Natural killer cell treated with Interleukin-12 subunit alpha and Interleukin-12 subunit beta and Interleukin-15 and Interleukin-18, amount 100 ng/mL, for 72 hours (primary cell): ENCODE measurements around the gene CCDC30. TPM values are rescaled to one million over a fixed set of nuclear protein-coding genes. Genes with fewer than 3 reads are reported as not detected.

ENCODE experiments used
- ATAC-seq, 2 donors: fragments of 150-1000 bp; cut with Tn5 transposase in 1 of 2; sonication (Bioruptor Pico), chemical (Tn5 transposase) in 1 of 2; 2 replicates each; pipeline ENCODE4 v1.10.0; 2021
- DNase-seq: peaks from one replicate; pipeline ENCODE4 v3.0.0; 2022; ENCODE audit warnings: low spot score
- H3K27ac Mint-ChIP-seq, 2 donors: 1 replicate in 1 of 2; 2 replicates in 1 of 2; pipeline ENCODE4 v1.8.0; 2022; ENCODE audit warnings: mixed read lengths in 2 of 2, mild to moderate bottlenecking in 1 of 2, moderate library complexity in 1 of 2
- H3K27me3 Mint-ChIP-seq, 2 donors: 1 replicate in 1 of 2; 2 replicates in 1 of 2; pipeline ENCODE4 v1.8.0; 2022; ENCODE audit warnings: mixed read lengths in 2 of 2
- H3K36me3 Mint-ChIP-seq: one replicate; pipeline ENCODE4 v1.8.0; 2022; ENCODE audit warnings: mixed read lengths
- H3K4me1 Mint-ChIP-seq, 2 donors: 1 replicate in 1 of 2; 2 replicates in 1 of 2; pipeline ENCODE4 v1.8.0; 2022; ENCODE audit warnings: low read depth in 2 of 2, mixed read lengths in 2 of 2, mild to moderate bottlenecking in 1 of 2
- H3K4me3 Mint-ChIP-seq: one replicate; pipeline ENCODE4 v1.8.0; 2022; ENCODE audit warnings: mixed read lengths
- H3K9me3 Mint-ChIP-seq: 2 replicates; pipeline ENCODE4 v1.8.0; 2022; ENCODE audit warnings: mixed read lengths
- total RNA-seq, 2 donors: library from RNA; stranded (reverse); gene quantifications; one replicate each; pipeline ENCODE4 v1.2.3, GENCODE V29; 2022

Gene CCDC30
- total RNA-seq, 2 donors from 2014 or later, result 0.76 to 2.6 TPM

GRCh38 chr1:42518908-42519307 lies 55.8 kb downstream of the CCDC30 start:
- Mint-ChIP-seq H3K36me3 (peaks cover 39% of the 10 kb centered on the region), H3K27me3 (peaks cover 0 to 2% of the 10 kb centered on the region in 2 donors), H3K4me3 (no peak overlapping the region), H3K9me3 (peaks cover 21% of the 10 kb centered on the region), H3K4me1 (no peaks in the 10 kb centered on the region), H3K27ac (no peak overlapping the region)
- ATAC-seq (no peak), DNase-seq (no peak)

GRCh38 chr1:42523171-42523570 lies 60.1 kb downstream of the CCDC30 start:
- H3K27ac Mint-ChIP-seq, result no peak overlapping the region
- DNase-seq, result no peak
- H3K4me1 Mint-ChIP-seq, result no peaks in the 10 kb centered on the region
- H3K9me3 Mint-ChIP-seq, result peaks cover 17% of the 10 kb centered on the region
- H3K4me3 Mint-ChIP-seq, result no peak overlapping the region
- H3K27me3 Mint-ChIP-seq, result peaks cover 0 to 2% of the 10 kb centered on the region in 2 donors
- H3K36me3 Mint-ChIP-seq, result peaks cover 41% of the 10 kb centered on the region
- no peak for ATAC-seq

GRCh38 chr1:42524330-42524729 lies 61.2 kb downstream of the CCDC30 start:
- H3K4me3 Mint-ChIP-seq, result no peak overlapping the region
- ATAC-seq, result no peak
- peaks cover 0 to 2% of the 10 kb centered on the region in 2 donors for H3K27me3 Mint-ChIP-seq
- peaks cover 0 to under 1% of the 10 kb centered on the region in 2 donors for H3K4me1 Mint-ChIP-seq
- no peak overlapping the region for H3K27ac Mint-ChIP-seq
- peaks cover 31% of the 10 kb centered on the region for H3K36me3 Mint-ChIP-seq
- peaks cover 10% of the 10 kb centered on the region for H3K9me3 Mint-ChIP-seq
- no peak for DNase-seq

GRCh38 chr1:42529724-42530181 lies 66.7 kb downstream of the CCDC30 start:
- peak in 1 of 2 donors; percentile 62 for ATAC-seq
- H3K4me3 Mint-ChIP-seq, result peak overlapping the region; percentile 72
- peak overlapping the region in 1 of 2 donors; percentile 36 for H3K27ac Mint-ChIP-seq
- H3K9me3 Mint-ChIP-seq, result no peaks in the 10 kb centered on the region
- no peaks in the 10 kb centered on the region for H3K27me3 Mint-ChIP-seq
- peaks cover 6 to 8% of the 10 kb centered on the region in 2 donors for H3K4me1 Mint-ChIP-seq
- H3K36me3 Mint-ChIP-seq, result no peaks in the 10 kb centered on the region
- DNase-seq, result no peak

- ATAC-seq, result no peak
- no peaks in the 10 kb centered on the region for H3K9me3 Mint-ChIP-seq
- H3K27me3 Mint-ChIP-seq, result no peaks in the 10 kb centered on the region
- no peak overlapping the region for H3K4me3 Mint-ChIP-seq
- no peak overlapping the region for H3K27ac Mint-ChIP-seq
- peaks cover 6 to 8% of the 10 kb centered on the region in 2 donors for H3K4me1 Mint-ChIP-seq
- H3K36me3 Mint-ChIP-seq, result no peaks in the 10 kb centered on the region
- no peak for DNase-seq
Measured at GRCh38 chr1:42531043-42531442, 68.0 kb downstream of the CCDC30 start.

GRCh38 chr1:42533101-42533863 lies 70.2 kb downstream of the CCDC30 start:
- no peaks in the 10 kb centered on the region for H3K27me3 Mint-ChIP-seq
- no peak overlapping the region for H3K4me3 Mint-ChIP-seq
- peaks cover 5% of the 10 kb centered on the region for H3K36me3 Mint-ChIP-seq
- peaks cover 6 to 8% of the 10 kb centered on the region in 2 donors for H3K4me1 Mint-ChIP-seq
- no peak overlapping the region for H3K27ac Mint-ChIP-seq
- DNase-seq (no peak), ATAC-seq (no peak)
- H3K9me3 Mint-ChIP-seq, result no peaks in the 10 kb centered on the region

GRCh38 chr1:42541104-42541503 lies 78.0 kb downstream of the CCDC30 start:
- DNase-seq (no peak), ATAC-seq (no peak)
- Mint-ChIP-seq H3K4me1 (no peaks in the 10 kb centered on the region), H3K9me3 (no peaks in the 10 kb centered on the region), H3K4me3 (no peak overlapping the region), H3K27me3 (no peaks in the 10 kb centered on the region), H3K36me3 (peaks cover 5% of the 10 kb centered on the region), H3K27ac (no peak overlapping the region)

GRCh38 chr1:42551180-42551579 lies 88.1 kb downstream of the CCDC30 start:
- DNase-seq, result no peak
- Mint-ChIP-seq H3K4me3 (no peak overlapping the region), H3K27ac (no peak overlapping the region), H3K36me3 (no peaks in the 10 kb centered on the region), H3K9me3 (no peaks in the 10 kb centered on the region), H3K27me3 (no peaks in the 10 kb centered on the region), H3K4me1 (no peaks in the 10 kb centered on the region)
- no peak for ATAC-seq

GRCh38 chr1:42551590-42551989 lies 88.5 kb downstream of the CCDC30 start:
- no peaks in the 10 kb centered on the region for H3K4me1 Mint-ChIP-seq
- H3K27me3 Mint-ChIP-seq, result no peaks in the 10 kb centered on the region
- H3K27ac Mint-ChIP-seq, result no peak overlapping the region
- H3K4me3 Mint-ChIP-seq, result no peak overlapping the region
- DNase-seq, result no peak
- no peaks in the 10 kb centered on the region for H3K36me3 Mint-ChIP-seq
- ATAC-seq, result no peak
- no peaks in the 10 kb centered on the region for H3K9me3 Mint-ChIP-seq

GRCh38 chr1:42552636-42553035 lies 89.5 kb downstream of the CCDC30 start:
- Mint-ChIP-seq H3K36me3 (no peaks in the 10 kb centered on the region), H3K4me3 (no peak overlapping the region), H3K27me3 (no peaks in the 10 kb centered on the region), H3K27ac (no peak overlapping the region), H3K9me3 (no peaks in the 10 kb centered on the region), H3K4me1 (no peaks in the 10 kb centered on the region)
- DNase-seq (no peak), ATAC-seq (no peak)

GRCh38 chr1:42557230-42557851 lies 94.3 kb downstream of the CCDC30 start:
- Mint-ChIP-seq H3K27me3 (peaks cover 0 to 2% of the 10 kb centered on the region in 2 donors), H3K9me3 (no peaks in the 10 kb centered on the region), H3K4me1 (no peaks in the 10 kb centered on the region), H3K4me3 (no peak overlapping the region), H3K36me3 (peaks cover 10% of the 10 kb centered on the region), H3K27ac (no peak overlapping the region)
- DNase-seq (no peak), ATAC-seq (no peak)

- no peak for ATAC-seq
- Mint-ChIP-seq H3K4me3 (no peak overlapping the region), H3K27me3 (no peaks in the 10 kb centered on the region), H3K36me3 (no peaks in the 10 kb centered on the region), H3K27ac (no peak overlapping the region), H3K9me3 (no peaks in the 10 kb centered on the region), H3K4me1 (no peaks in the 10 kb centered on the region)
- no peak for DNase-seq
Measured at GRCh38 chr1:42567038-42567437, 104.0 kb downstream of the CCDC30 start.

GRCh38 chr1:42576935-42577334 lies 113.8 kb downstream of the CCDC30 start:
- H3K9me3 Mint-ChIP-seq, result no peaks in the 10 kb centered on the region
- H3K4me1 Mint-ChIP-seq, result no peaks in the 10 kb centered on the region
- H3K27me3 Mint-ChIP-seq, result no peaks in the 10 kb centered on the region
- no peak for ATAC-seq
- no peaks in the 10 kb centered on the region for H3K36me3 Mint-ChIP-seq
- no peak overlapping the region for H3K4me3 Mint-ChIP-seq
- no peak overlapping the region for H3K27ac Mint-ChIP-seq
- DNase-seq, result no peak

GRCh38 chr1:42586016-42586415 lies 122.9 kb downstream of the CCDC30 start:
- Mint-ChIP-seq H3K27me3 (no peaks in the 10 kb centered on the region), H3K4me3 (no peak overlapping the region), H3K27ac (no peak overlapping the region), H3K36me3 (peaks cover 22% of the 10 kb centered on the region), H3K9me3 (peaks cover 4% of the 10 kb centered on the region), H3K4me1 (no peaks in the 10 kb centered on the region)
- ATAC-seq (no peak), DNase-seq (no peak)
